Caki2 (cell line): ENCODE data around the gene NTN3. TPM values are rescaled to one million over a fixed set of nuclear protein-coding genes. Genes with fewer than 3 reads are reported as not detected.

Experiments used
- DNase-seq: peaks from one replicate; pipeline ENCODE4 v3.0.0-alpha.2; 2015; ENCODE audit warnings: low read depth
- in situ Hi-C: cut with HindIII; loops from 2 replicates; pipeline ENCODE4 v1.10.0; 2016; ENCODE audit warnings: low sequenced_read_pairs, low pct_unique_long_range_greater_than_20kb, mixed read lengths
- total RNA-seq: library from RNA; depleted of rRNA; stranded (reverse); fragments of >200 nt; shearing (Covaris generic); gene quantifications from 2 replicates; pipeline ENCODE4 v1.2.3, GENCODE V29; 2014; ENCODE audit warnings: low replicate concordance

The NTN3 gene
- total RNA-seq, 1 experiment from 2014 or later = not detected

GRCh38 chr16:2486645-2487516 lies 15.8 kb downstream of the NTN3 start:
- no peak for DNase-seq
- in situ Hi-C loops = no loop called here

- in situ Hi-C loops = no loop called here
- no peak for DNase-seq
Observed at GRCh38 chr16:2487517-2487842, 16.4 kb downstream of the NTN3 start.

GRCh38 chr16:2487903-2488531 lies 16.9 kb downstream of the NTN3 start:
- in situ Hi-C loops = no loop called here

GRCh38 chr16:2489581-2489980 lies 18.5 kb downstream of the NTN3 start:
- DNase-seq = no peak
- in situ Hi-C loops = no loop called here

More at GRCh38 chr16:2487903-2488531, 16.9 kb downstream of the NTN3 start:
- DNase-seq = no peak

GRCh38 chr16:2490190-2491105 lies 19.4 kb downstream of the NTN3 start:
- in situ Hi-C loops = no loop called here

GRCh38 chr16:2492292-2492691 lies 21.2 kb downstream of the NTN3 start:
- in situ Hi-C loops = no loop called here
- DNase-seq = no peak

More at GRCh38 chr16:2490190-2491105, 19.4 kb downstream of the NTN3 start:
- no peak for DNase-seq

GRCh38 chr16:2493605-2494004 lies 22.5 kb downstream of the NTN3 start:
- in situ Hi-C loops = no loop called here
- DNase-seq = no peak

- no peak for DNase-seq
- in situ Hi-C loops = no loop called here
Observed at GRCh38 chr16:2494616-2495015, 23.5 kb downstream of the NTN3 start.

GRCh38 chr16:2495041-2495440 lies 23.9 kb downstream of the NTN3 start:
- in situ Hi-C loops = no loop called here
- DNase-seq = no peak

GRCh38 chr16:2496223-2497115 lies 25.4 kb downstream of the NTN3 start:
- in situ Hi-C loops = no loop called here
- DNase-seq = no peak

- in situ Hi-C loops = no loop called here
Observed at GRCh38 chr16:2497116-2497630, 26.1 kb downstream of the NTN3 start.

GRCh38 chr16:2497695-2498484 lies 26.8 kb downstream of the NTN3 start:
- in situ Hi-C loops = no loop called here

More at GRCh38 chr16:2497116-2497630, 26.1 kb downstream of the NTN3 start:
- no peak for DNase-seq

GRCh38 chr16:2498531-2499253 lies 27.6 kb downstream of the NTN3 start:
- in situ Hi-C loops = no loop called here
- no peak for DNase-seq

More at GRCh38 chr16:2497695-2498484, 26.8 kb downstream of the NTN3 start:
- no peak for DNase-seq

GRCh38 chr16:2499454-2499853 lies 28.4 kb downstream of the NTN3 start:
- in situ Hi-C loops = no loop called here
- no peak for DNase-seq

- in situ Hi-C loops = loop anchor here (25.0 kb wide), 1 partner anchor 463 kb away; the partner anchor contains the start of genes NHERF2, NTHL1 and TSC2
- no peak for DNase-seq
Observed at GRCh38 chr16:2499890-2500429, 28.9 kb downstream of the NTN3 start.

- in situ Hi-C loops = loop anchor here (25.0 kb wide), 1 partner anchor 463 kb away; the partner anchor contains the start of genes NHERF2, NTHL1 and TSC2
- DNase-seq = no peak
Observed at GRCh38 chr16:2500430-2500917, 29.4 kb downstream of the NTN3 start.
